Mucosa of gallbladder (tissue), 1 donor: ENCODE results near the gene ADAM29. TPM values are rescaled to one million over a fixed set of nuclear protein-coding genes. Genes with fewer than 3 reads are reported as not detected.
"Not testable (repeated sequence)": the region's sequence is repeated elsewhere in the genome, so short reads cannot be mapped to it uniquely, and the experiment has no call there.

Source experiments
- DNase-seq: peaks from one replicate; pipeline ENCODE4 v3.0.0-alpha.2; 2020; ENCODE audit warnings: low spot score
- total RNA-seq: library from RNA; stranded (reverse); gene quantifications from one replicate; pipeline ENCODE4 v1.2.1, GENCODE V29; 2021
- donor health status: DM: no; HTN: no; CAD: no.

ADAM29 gene
- total RNA-seq, 1 donor from 2014 or later: not detected

DNA sequence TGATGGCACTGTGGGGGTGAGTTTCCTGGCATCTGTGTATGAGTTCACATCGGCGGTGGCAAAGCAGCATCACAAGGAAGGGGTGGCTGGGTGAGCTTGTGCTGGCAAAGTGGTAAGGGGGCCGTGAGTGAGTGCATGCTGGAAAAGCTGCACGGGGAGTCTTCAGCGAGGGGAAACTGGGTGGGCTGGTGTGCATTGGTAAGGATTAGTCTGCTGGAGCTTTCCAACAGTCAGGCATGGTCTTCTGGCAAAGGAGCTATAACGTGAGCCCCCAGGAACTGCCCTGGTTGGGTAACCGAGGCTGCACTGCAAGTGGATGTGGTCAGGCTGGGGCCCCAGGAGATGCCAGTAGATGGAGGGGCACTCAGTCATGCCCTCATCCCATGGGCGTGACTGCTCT is 30.7 kb downstream of the ADAM29 start:
- no peak for DNase-seq

- no peak for DNase-seq
Observed at GRCh38 chr4:174972911-174973310, 54.8 kb downstream of the ADAM29 start.

DNA sequence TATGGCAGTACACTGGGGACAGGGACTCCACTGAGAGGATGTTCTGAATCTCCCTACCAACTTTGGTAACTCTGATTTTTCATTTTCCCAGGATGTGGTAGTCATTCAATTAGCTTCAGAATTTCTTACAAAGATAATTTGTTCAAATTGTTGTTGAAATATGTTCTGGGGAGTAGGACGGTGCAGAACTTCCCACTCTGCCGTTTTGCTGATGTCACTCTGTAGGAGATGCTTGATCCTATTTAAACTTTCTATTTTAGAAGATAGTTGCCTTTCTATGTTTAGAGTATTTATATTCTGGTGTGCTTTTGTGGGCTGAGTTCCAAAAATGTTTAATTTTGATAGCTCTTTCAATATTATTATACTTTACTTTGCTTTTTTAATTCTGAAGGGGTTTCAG is 55.2 kb downstream of the ADAM29 start:
- DNase-seq: no peak

GRCh38 chr4:174983128-174983750 is 65.1 kb downstream of the ADAM29 start:
- no peak for DNase-seq

DNA sequence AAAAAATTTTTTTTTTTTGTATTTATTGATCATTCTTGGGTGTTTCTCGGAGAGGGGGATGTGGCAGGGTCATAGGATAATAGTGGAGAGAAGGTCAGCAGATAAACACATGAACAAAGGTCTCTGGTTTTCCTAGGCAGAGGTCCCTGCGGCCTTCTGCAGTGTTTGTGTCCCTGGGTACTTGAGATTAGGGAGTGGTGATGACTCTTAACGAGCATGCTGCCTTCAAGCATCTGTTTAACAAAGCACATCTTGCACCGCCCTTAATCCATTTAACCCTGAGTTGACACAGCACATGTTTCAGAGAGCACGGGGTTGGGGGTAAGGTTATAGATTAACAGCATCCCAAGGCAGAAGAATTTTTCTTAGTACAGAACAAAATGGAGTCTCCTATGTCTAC is 65.7 kb downstream of the ADAM29 start:
- DNase-seq: not testable (repeated sequence)

- peak; percentile 15 for DNase-seq
Observed at GRCh38 chr4:174989791-174990190, 71.6 kb downstream of the ADAM29 start.

- DNase-seq: no peak
Observed at GRCh38 chr4:174993916-174994315, 75.8 kb downstream of the ADAM29 start.

DNA sequence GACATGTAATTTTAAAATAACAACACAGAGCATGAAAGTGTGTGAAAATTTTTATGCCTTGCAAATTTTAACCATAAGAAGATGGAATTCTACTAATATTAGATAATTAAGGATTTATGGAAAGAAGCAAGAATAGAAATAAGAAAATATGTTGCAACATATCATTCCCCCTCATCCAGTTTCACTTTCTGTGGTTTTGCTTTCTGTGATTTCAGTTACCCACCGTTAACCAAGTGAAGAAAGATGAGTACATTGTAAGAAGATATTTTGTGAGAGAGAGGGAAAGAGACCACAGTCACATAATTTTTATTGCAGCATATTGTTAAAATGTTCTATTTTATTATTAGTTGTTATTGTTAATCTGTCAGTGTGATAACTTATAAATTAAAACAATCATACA is 77.9 kb downstream of the ADAM29 start:
- no peak for DNase-seq

GRCh38 chr4:174999407-174999806 is 81.2 kb downstream of the ADAM29 start:
- DNase-seq: no peak

- no peak for DNase-seq
Observed at GRCh38 chr4:175017751-175018150, 99.6 kb downstream of the ADAM29 start.

DNA sequence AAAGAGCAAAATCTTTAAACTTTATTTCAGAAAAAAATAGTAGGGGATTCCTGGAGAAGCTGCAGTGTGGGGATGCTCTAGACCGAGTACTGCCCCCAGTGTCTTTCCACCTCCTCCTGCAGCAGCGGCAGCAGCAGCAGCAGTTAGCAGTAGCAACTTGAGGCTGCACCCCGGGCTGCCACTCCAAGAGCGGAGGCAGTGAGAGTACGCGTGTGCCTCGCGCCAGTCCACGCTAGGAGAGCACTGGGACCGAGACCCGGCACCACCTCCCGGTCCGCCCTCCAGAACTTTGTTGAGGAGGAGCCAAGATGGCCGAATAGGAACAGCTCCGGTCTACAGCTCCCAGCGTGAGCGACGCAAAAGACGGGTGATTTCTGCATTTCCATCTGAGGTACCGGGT is 101.3 kb downstream of the ADAM29 start:
- DNase-seq: not testable (repeated sequence)

Other genes starting within 250 kb of the ADAM29 start
- gene GLRA3, start 89.1 kb upstream of the ADAM29 start, total RNA-seq: not detected